HG03066 (cell line): ENCODE data around the gene QDPR.
A peak's percentile ranks its signal among the peaks of the same experiment; 100 is the strongest.
"Not testable (repeated sequence)": the region's sequence is repeated elsewhere in the genome, so short reads cannot be mapped to it uniquely, and the experiment has no call there.

Source experiments
- ATAC-seq: cut with Tn5 transposase; IDR thresholded peaks from one replicate; pipeline ENCODE4 v1.9.1; 2021; ENCODE audit warnings: low read depth; ENCODE audit not compliant: unreplicated experiment

The QDPR gene

GRCh38 chr4:17511950-17512795, at the start of gene QDPR:
Gene QDPR, minus strand, starts transcription at chr4:17512090. Its CDS starts 36 bp downstream, at chr4:17512054.
- peak; percentile 91 for ATAC-seq

- ATAC-seq, result no peak
Measured at GRCh38 chr4:17561195-17561909, 49.5 kb upstream of the QDPR start.

GRCh38 chr4:17560065-17560673, 48.3 kb upstream of the QDPR start:
- no peak for ATAC-seq

- ATAC-seq, result no peak
Measured at GRCh38 chr4:17559709-17560048, 47.8 kb upstream of the QDPR start.

- no peak for ATAC-seq
Measured at GRCh38 chr4:17558941-17559708, 47.2 kb upstream of the QDPR start.

- no peak for ATAC-seq
Measured at GRCh38 chr4:17557880-17558279, 46.0 kb upstream of the QDPR start.

- no peak for ATAC-seq
Measured at GRCh38 chr4:17556498-17556897, 44.6 kb upstream of the QDPR start.

GRCh38 chr4:17554568-17554967, 42.7 kb upstream of the QDPR start:
- ATAC-seq, result no peak

- ATAC-seq, result no peak
Measured at GRCh38 chr4:17552427-17552826, 40.5 kb upstream of the QDPR start.

- ATAC-seq, result no peak
Measured at GRCh38 chr4:17550549-17550948, 38.7 kb upstream of the QDPR start.

- no peak for ATAC-seq
Measured at GRCh38 chr4:17546678-17547077, 34.8 kb upstream of the QDPR start.

- ATAC-seq, result no peak
Measured at GRCh38 chr4:17546222-17546621, 34.3 kb upstream of the QDPR start.

- ATAC-seq, result no peak
Measured at GRCh38 chr4:17545374-17546140, 33.7 kb upstream of the QDPR start.

- no peak for ATAC-seq
Measured at GRCh38 chr4:17544831-17545234, 32.9 kb upstream of the QDPR start.

- no peak for ATAC-seq
Measured at GRCh38 chr4:17544205-17544604, 32.3 kb upstream of the QDPR start.

- not testable (repeated sequence) for ATAC-seq
Measured at GRCh38 chr4:17537060-17537459, 25.2 kb upstream of the QDPR start.

GRCh38 chr4:17535906-17536305, 24.0 kb upstream of the QDPR start:
- no peak for ATAC-seq

GRCh38 chr4:17535242-17535641, 23.4 kb upstream of the QDPR start:
- no peak for ATAC-seq

- ATAC-seq, result no peak
Measured at GRCh38 chr4:17534705-17535104, 22.8 kb upstream of the QDPR start.
